T-helper 1 cell (primary cell): Measurements from ENCODE around the gene RAB5A.
"Not testable (repeated sequence)": the region's sequence is repeated elsewhere in the genome, so short reads cannot be mapped to it uniquely, and the experiment has no call there.

Experiments
- DNase-seq, 5 donors: peaks; one replicate each; pipeline ENCODE4 v3.0.0-alpha.2; 2012 to 2020

RAB5A gene

GRCh38 chr3:20028905-20029331, 82.0 kb downstream of the RAB5A start:
- no peak for DNase-seq

- DNase-seq: not testable (repeated sequence)
Measured at GRCh38 chr3:20031939-20032338, 85.0 kb downstream of the RAB5A start.
